Measurements from ENCODE around the gene ZFAND5.

GRCh38 chr9:72390907-72391306, 25.9 kb upstream of the ZFAND5 start:
- TF ChIP-seq, protein P1, sequence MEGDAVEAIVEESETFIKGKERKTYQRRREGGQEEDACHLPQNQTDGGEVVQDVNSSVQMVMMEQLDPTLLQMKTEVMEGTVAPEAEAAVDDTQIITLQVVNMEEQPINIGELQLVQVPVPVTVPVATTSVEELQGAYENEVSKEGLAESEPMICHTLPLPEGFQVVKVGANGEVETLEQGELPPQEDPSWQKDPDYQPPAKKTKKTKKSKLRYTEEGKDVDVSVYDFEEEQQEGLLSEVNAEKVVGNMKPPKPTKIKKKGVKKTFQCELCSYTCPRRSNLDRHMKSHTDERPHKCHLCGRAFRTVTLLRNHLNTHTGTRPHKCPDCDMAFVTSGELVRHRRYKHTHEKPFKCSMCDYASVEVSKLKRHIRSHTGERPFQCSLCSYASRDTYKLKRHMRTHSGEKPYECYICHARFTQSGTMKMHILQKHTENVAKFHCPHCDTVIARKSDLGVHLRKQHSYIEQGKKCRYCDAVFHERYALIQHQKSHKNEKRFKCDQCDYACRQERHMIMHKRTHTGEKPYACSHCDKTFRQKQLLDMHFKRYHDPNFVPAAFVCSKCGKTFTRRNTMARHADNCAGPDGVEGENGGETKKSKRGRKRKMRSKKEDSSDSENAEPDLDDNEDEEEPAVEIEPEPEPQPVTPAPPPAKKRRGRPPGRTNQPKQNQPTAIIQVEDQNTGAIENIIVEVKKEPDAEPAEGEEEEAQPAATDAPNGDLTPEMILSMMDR (IDR thresholded peaks at IDR 0.05) = no peak
- TF ChIP-seq POLR2A (IDR thresholded peaks at IDR 0.05) = no peak

Data from right lobe of liver (tissue), 4 donors.